Left forelimb (tissue), 1 donor: ENCODE results near the gene ARL5C.

Experiments used
- DNase-seq: peaks from one replicate; pipeline ENCODE4 v3.0.0-alpha.2; 2018; ENCODE audit warnings: low spot score

The ARL5C gene, protein sequence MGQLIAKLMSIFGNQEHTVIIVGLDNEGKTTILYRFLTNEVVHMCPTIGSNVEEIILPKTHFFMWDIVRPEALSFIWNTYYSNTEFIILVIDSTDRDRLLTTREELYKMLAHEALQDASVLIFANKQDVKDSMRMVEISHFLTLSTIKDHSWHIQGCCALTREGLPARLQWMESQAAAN

DNA sequence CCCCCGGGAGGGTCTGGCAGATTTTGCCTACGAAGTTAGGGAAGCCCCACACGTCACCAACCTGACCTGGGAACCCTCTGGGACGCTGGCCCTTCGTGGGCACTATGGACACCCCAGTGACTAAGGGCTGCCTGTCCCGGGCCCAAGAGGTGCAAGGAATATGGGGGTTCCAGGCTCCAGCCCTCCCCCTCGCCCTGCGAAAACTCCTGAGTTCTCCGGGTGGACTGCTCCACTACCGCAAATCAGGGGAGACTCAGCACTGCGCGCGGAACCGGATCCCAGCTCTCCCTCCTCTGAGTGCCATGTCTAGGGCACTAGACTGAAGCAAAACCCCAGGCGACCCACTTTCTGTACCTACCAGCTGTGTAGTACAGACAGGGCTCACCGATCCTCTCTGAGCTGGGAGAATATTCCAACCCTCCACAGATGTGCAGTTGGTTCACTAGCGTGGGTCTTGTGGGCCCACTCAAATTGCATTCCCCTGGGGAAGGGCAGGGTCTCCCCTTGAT is at the start of gene ARL5C:
TSS of gene ARL5C (minus strand) at position 321 of the 509 bp plus-strand sequence. CDS start 401 bp downstream, outside the sequence.
- no peak for DNase-seq

DNA sequence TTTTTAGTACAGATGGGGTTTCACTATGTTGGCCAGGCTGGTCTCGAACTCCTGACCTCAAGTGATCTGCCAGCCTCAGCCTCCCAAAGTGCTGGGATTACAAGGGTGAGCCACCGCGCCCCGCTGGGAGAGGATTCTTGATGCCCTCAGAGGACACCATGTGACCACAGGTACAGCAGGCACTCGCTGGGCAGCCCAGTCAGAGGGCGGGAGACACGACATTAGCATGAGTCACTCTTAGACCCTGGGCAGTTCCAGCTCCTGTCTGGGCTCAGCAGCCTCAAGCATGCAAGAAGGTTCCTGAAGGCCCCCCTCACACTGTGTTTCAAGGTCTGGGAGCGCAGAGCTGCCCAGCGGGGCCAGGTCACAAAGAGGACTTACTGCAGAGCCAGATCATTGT is 47.9 kb upstream of the ARL5C start:
- DNase-seq, result no peak

DNA sequence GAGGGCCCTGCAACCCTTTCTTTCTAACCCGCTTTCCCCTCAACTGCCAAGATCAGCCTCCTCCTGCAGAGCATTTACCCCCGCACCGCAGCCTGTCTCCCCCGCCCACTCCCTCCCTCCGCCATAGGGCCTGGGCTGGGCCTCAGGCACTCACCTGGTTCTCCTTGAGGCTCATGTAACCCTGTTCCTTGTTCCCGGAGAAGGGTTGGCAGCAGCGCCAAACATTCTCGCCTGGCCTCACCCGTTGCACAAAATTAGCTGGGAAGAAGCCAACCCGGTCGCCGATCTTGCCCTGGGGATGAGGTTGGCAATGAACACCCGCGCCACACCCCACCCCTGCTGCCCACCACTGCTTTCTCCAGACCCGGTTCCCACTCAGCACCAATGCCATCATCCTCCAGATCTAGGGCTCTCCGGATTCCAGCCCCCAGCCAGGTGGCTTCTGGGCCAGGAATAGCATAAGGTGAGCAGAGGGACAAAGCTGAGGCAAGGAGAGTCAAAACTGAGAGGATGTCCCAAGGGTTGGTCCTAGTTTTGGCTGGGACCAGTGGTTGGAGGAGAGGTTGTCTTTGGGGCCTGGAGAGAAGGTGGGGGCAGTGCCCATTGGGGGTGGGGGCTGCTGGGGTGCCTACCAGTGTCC is 47.0 kb upstream of the ARL5C start:
- no peak for DNase-seq

DNA sequence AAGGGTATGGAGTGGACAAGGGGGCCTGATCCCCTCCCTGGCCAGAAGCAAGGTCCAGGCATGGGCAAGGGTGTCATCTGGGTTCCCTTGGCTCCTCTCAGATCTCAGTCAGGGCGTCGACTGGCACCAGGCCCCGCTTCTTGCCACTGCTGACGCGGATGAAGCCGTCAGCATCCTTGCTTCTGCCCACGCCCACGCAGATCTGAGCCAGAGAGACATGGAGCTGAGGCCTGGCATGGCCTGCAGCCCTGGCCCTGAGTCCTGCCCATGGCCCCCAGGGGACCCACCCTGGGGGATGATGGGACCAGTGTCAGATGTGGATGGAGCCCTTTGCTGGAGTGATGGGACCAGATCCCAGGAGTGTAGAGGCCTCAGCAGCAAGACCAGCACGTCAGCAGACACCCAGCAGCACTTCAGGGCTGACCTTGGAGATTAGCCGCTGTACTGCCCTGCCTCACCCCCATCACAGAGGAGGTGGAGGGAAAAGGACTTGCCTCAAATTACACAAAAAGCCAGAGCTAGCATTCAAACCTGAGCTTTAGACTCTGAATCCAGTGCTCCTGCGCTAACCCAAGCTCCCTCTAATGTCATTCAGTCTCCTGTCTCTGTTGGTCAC is 46.3 kb upstream of the ARL5C start:
- no peak for DNase-seq

DNA sequence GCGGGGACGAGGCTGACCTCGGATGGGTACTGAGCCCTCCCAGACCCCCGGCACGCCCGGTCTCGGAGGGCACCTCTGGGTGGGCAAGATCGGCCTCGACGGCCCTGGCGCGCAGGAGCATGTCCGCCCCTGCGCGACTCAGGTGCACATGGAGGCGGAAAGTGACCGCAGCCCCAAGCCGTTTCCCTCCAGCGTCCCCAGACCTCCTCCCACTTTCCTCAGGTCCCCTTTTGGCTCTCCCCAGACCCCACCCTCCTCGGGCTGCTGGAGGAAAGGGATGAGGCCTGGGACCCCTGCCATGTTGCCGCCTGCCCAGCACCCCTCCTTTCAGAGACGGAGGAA is 44.1 kb upstream of the ARL5C start:
- no peak for DNase-seq

DNA sequence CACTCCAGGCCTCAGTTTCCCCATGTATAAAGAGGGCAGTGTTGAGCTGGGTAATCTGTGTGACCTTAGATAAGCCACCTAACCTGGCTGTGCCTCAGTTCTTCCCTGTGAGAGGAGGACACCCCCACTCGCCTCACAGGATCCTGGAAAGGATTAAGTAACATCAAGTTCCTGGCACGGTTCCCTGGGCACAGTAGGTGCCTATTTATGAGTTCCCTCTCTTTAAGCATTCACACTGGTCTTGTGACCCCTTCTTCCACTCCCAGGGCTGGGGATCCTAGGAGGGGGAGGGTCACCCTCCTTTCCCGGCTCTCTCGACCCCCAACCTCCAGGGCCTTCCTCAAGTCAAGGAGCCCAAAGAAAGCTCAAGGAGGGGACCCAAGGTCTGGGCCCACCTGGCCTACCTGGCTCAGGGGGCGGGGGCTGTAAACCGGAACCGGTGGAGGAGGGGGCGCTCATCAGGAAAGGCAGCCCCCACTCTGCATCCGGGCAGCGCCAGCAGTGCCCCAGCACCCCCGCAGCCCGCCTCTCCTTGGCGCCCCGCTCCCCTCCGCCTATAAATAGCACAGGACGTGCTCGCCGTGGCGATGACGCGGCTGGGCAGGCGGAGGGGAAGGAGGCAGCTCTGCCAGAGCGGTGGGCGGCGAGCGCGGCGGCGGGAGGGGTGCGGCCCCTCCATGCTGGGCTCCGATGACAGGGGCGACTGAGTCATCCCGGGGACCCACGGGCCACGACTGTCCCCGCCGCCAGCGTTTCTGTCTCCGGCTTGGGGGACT is 43.5 kb upstream of the ARL5C start:
- DNase-seq, result peak; percentile 78

DNA sequence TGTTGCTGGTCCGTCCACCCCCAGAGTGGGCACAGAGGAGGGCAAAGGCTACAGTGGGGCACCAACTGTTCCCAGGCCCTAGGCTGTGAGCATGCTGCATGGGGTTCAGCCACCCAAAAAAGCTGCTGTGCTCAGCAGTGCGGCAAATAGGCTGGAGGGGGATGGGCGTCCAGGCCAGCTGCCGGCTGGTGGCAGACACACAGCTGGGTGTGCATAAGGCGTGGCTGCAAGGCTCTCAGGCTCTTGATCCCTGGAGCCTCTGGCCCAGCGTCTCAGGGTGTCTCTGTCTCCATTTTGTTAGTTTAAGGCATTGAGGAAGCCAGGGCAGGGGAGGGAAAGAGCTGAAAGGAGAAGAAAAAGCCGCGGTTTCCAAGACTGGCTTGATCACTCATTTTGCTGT is 42.9 kb upstream of the ARL5C start:
- DNase-seq, result no peak

DNA sequence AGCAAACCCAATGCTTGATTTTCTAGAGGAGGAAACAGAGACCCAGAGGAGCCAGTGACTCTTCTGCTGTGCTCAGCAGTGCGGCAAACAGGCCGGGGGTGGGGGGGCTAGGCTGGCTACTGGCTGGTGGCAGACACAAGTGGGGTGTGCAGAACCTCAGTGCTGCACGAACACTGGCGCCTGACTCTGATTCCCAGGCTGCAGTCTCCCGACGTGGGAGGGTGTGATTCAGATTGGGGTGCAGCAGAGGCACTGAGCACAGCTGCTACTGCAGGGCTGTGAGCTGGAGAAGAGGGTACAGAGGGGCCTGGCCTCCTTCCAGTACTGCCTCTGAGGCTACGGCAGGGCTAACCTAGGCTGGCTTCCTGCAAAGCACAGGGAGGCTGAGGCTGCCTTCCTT is 42.2 kb upstream of the ARL5C start:
- no peak for DNase-seq

DNA sequence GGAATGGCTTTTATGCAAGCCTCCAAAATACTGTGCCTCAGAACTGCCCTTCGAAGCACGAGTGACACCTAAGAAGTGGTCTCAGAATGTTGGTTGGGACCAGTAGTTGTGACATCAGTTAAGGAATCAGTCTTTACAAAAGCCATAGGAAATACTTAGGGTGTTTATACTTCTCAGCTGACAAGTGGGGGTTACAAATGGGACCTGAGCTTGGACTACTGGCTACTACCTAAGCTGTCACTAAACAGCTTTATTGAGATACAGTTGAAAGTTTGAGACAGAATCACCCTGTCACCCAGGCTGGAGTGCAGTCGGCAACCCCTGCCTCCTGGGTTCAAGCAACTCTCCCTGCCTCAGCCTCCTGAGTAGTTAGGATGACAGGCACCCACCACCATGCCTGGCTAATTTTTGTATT is 39.2 kb upstream of the ARL5C start:
- no peak for DNase-seq

DNA sequence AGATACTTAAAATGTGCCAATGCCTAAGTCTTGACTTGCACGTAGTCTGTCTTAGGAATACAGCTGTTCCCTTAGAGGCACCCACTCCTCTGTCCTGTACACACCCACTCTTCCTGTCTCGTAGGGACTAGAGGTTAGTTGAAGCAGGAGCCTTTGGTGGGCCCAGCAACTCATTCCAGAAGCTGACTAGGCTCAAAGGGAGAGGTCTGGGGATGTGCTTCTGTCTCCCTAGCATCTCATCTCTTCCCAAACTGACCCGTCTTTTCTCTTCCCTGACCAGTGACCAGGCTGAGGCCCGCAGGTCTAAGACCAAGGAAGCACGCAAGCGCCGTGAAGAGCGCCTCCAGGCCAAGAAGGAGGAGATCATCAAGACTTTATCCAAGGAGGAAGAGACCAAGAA is 38.3 kb upstream of the ARL5C start:
- DNase-seq, result no peak

DNA sequence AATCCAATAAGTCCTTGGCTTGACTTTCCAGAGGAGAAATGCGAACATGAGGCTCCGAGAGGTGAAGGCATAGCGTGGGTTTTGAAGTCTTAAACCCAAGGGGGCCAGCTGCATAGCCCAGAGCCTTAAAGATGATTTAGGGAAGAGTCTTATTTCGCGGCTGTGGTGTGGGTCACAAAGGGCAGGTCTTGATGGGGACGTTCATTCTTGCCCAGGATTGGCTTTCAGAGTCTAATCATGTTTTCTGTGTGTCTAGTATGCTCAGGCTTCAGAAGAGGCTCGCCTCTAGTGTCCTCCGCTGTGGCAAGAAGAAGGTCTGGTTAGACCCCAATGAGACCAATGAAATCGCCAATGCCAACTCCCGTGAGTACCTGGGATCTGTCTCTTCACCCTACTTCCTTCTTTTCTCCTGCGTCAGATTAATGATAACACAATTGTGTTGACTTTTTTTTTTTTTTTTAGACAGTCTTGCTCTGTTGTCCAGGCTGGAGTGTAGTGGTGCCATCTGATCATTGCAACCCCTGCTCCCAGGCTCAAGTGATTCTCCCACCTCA is 35.1 kb upstream of the ARL5C start:
- no peak for DNase-seq

DNA sequence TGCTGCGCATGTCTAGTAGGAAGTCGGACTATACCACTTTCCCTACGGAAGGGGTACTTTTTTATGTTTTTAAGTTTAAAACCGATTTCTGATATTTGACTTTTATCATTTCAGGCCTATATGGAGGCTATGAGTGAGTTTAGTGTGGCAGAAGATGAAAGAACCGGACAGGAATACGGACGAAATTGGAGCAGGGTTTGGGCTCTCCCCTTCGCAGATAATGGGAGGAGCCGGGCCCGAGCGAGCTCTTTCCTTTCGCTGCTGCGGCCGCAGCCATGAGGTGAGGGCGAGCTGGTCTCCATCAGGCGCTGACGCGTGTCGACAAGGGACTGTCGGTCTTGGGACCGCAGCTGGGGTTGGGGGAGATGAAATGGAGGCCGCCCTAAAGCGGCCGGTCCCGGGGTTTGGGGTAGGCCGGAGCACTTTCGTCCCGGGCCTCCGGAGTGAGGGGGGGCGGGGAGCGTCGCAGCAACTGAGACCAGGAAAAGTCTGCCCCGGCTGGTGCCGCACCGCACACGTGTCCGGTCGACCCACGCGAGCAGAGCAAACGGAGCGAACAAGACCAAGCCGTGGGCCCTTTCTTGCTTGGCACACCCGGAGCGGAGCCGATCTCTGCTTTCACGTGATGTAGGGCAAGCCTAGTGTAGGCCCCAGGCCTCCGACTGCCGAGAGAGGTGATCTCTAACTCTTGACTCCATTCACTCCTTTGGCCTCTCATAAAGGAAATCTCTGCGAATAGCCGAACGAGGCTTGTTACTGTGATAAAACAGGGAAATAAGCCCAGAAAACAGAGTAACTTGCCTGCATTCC is 34.3 kb upstream of the ARL5C start, which contains the start of gene RPL19:
TSS of gene RPL19 (plus strand) at position 214 of the 810 bp plus-strand sequence. CDS start at position 276, 62 bp downstream.
- DNase-seq, result peak; percentile 87

DNA sequence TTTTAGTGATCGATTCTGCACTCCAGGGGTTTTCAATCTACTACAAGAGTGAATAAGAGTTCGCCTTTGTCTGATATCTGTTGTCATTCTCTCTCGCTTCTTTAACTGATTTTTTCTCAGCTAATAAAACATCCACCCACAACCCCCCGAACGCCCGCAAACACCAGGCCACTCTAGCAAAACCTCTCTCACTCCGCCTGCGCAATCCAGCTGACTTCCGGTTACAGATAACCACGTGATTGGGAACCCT is 33.8 kb upstream of the ARL5C start:
- peak; percentile 81 for DNase-seq

DNA sequence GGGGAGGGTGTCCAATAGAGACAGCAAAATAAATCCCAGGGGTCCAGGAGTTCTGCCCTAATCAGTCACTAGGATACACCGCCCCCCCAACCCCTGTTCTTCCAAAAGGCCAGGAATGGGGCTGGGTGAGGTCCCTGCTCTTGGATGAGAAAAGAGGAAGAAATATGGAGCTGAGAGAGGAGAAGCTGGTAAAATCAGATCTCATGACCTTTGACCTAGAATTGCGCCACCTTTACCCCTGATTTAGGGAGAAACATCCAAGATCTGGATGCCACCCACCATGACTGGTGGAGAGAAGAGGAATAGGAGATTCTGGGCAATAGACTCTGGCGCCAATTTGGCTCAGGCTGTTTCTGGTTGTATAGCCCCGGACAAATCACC is 32.2 kb upstream of the ARL5C start:
- DNase-seq, result no peak

DNA sequence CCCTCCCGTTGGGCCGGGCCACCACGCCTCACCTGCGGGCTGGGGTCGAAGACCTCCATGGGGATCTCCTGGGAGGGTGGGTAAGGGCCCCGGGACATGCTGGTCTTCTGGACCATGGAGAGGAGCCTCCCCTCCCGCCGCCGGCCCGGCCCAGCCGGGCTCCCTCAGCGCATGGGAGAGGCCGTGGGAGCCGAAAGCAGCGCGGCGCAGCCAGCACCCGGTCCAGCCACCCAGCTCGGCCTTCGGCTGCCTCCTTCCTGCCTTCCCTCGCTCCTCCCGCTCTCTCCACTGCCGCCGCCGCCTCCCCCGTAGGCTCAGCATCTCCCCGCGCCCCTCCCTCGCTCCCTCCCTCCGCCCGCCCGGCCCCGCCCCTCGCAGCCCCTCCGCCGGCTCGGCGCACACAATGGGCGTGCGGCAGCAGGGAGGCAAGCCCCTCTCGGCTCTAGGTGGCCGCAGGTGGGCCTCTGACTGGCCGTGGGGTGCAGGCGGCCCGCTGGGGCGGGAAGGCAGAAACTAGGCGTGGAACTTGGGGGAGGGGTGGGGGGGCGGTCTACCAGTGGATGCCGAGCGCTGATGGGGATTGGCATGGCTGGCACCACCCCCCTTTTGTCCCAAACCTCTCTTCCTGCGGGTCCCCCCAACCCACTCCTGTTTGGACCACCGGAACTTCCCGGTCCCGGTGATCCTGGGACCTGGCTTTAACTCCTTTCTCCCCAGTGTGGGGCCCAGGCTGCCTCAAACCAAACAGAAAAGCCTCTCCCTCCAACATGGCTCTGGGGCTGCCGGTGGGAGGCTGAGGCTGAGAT is 31.6 kb upstream of the ARL5C start, which contains the start of gene CACNB1:
TSS of gene CACNB1 (minus strand) at position 290 of the 806 bp plus-strand sequence. CDS start at position 116, 174 bp downstream.
- DNase-seq, result peak; percentile 90

DNA sequence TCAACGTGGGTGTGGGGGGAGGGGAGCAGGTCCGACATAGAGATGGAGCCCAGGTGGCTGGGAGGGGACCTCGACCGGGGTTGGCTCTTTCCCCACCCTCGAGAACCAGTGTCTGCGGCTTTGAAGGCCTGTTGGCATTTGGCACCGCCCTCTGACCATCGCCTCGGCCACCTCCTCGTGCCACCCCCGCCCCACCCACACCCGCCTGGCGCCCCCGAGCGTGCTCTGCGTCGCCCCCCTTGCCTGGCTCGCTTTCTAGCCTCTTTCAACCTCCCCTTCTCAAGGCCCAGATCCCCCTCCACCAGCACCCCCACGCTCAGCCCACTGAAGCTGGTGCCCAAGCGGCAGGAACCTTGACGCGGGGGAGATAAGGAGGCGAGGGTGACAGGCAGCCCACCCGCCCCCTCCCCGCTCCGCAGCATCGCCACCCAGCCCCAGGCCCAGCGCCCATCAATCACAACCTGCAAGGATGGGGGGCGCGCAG is 30.9 kb upstream of the ARL5C start:
- DNase-seq, result no peak

DNA sequence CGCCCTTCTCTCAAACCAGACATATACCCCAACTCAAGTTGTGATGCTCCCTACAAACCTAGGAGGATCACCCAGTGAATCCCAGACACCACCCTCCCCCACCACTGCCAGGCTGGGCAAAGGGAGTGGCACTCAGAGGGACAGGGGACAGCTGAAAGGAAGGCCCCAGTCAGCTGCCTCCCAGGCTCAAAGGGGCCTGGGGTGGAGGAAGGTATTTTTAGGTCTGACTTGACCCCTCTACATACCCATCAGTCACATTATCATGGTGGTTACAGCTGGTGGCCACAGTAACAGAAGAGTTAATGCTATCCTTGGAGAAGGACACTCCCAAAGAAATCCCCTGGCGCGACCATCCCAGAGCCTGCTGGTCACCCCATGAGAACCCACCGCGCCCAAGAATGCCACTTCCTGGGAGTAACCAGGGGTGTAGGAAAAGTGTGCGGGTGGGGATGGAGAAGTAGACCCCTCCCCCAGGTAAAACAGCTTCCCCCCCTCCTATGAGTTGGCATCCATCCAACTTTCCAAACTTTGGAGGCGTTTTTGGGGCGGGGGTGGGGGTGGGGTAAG is 30.4 kb upstream of the ARL5C start:
- DNase-seq, result no peak

DNA sequence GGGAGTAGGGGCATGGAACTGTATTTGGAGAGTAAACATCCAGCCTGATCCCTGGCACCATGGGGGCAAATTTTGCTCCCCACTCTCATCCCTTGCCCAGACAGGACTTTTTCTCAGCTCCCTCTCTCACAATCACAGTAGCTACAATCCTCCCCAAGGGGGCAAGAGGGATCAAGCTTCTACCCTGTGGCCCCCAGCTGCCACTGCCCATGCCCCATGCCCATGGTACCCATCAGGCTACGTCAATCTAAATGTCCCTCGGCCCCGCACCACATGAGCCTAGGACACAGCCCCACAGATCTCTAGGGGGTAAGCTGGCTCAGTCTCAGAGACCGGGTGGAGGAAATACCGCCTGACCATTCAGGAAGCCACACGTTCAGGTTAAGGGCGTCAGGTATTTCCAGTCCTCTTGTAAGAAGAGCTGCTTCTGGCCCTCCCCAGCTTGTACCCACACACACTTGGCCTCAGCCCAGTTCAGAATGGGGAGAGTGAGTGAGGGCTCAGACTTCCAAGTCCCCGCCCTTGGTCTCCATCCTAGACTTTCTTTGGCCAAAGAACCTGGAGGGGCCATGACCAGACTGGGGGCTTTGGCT is 29.7 kb upstream of the ARL5C start:
- DNase-seq, result no peak

DNA sequence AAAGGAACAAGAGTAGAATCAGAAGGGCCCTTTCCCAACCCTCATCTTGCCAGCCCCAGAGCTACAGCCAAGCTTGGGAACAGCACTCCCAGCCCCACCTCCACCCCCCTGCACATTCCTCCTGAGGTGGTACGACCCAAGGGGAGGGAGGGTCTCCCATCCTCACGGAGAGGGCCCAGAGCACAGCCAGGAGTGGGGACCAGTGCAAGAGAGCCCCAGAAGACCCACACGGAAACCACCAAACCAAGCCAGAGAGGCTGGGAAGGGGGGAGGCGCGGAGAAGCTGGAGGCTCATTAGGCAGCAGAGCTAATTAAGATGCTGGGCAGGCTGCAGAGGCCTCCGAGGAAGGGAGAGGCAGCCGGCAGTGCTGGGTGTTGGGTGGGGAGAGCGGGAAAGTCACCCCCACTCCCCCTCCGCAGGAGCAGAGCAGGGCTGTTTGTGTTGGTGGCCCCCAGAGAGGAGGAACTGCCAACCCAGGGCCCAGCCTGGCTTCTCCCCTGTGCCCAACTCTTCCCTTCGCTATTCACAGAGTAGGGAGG is 29.1 kb upstream of the ARL5C start:
- no peak for DNase-seq
